Upper lobe of left lung (tissue), 4 donors: ENCODE data around the gene IL1RAPL1.

Experiments
- EP300 ChIP-seq, 4 donors: sonication (generic); formaldehyde crosslinking; IDR thresholded peaks; one replicate each; pipeline ENCODE4 v1.5.1; 2017; ENCODE audit warnings: antibody characterized with exemption in 4 of 4, control low read depth in 2 of 4
- POLR2A ChIP-seq, 4 donors: fragments of 450-650 bp; IDR thresholded peaks; one replicate each; pipeline ENCODE4 v1.5.1; 2016 to 2017; ENCODE audit warnings: antibody characterized with exemption in 4 of 4, mild to moderate bottlenecking in 2 of 4

- no peak for TF ChIP-seq POLR2A (IDR thresholded peaks at IDR 0.05)
- no peak for TF ChIP-seq EP300 (IDR thresholded peaks at IDR 0.05)
Measured at GRCh38 chrX:29545878-29546277, 958.6 kb downstream of the IL1RAPL1 start.
